ENCODE data around the gene SKP1. TPM values are rescaled to one million over a fixed set of nuclear protein-coding genes. Genes with fewer than 3 reads are reported as not detected.

SKP1 gene
- total RNA-seq, 1 experiment from 2014 or later, result 220 TPM

GRCh38 chr5:134207696-134208095, 30.9 kb upstream of the SKP1 start:
- Histone ChIP-seq H3K79me2 (ENCODE audit: low read length) (peaks cover 98% of the 10 kb centered on the region), H3K4me3 (ENCODE audit: low read length) (no peak overlapping the region), H2AFZ (ENCODE audit: low read length) (no peak overlapping the region), H3K4me2 (ENCODE audit: low read length) (no peak overlapping the region), H4K20me1 (ENCODE audit: low read length) (peaks cover 71% of the 10 kb centered on the region), H3K4me1 (ENCODE audit: insufficient read depth, low read length) (no peaks in the 10 kb centered on the region), H3K9me3 (ENCODE audit: low read length) (no peaks in the 10 kb centered on the region), H3K27ac (ENCODE audit: low read length) (no peak overlapping the region), H3K9ac (ENCODE audit: low read length) (no peak overlapping the region), H3K27me3 (ENCODE audit: low read length) (no peaks in the 10 kb centered on the region), H3K36me3 (ENCODE audit: low read depth, low read length) (peaks cover 16% of the 10 kb centered on the region), H3F3A (ENCODE audit: low read length, unreplicated experiment) (no peaks in the 10 kb centered on the region), H3K9me2 (replicated peaks; ENCODE audit: low read length) (no peaks in the 10 kb centered on the region)
- DNase-seq, result no peak
- BruUV-seq (replicated peaks), result no TSS peak
- CTCF ChIA-PET, result no interaction called here
- no peak for ATAC-seq
- no peak for TF ChIP-seq CTCF (conservative IDR thresholded peaks at IDR 0.05; ENCODE audit: low read depth, low read length)
- TF ChIP-seq EZH2 (IDR thresholded peaks at IDR 0.05; ENCODE audit: low read length, unreplicated experiment), result no peak
- TF ChIP-seq EZH2phosphoT487 (IDR thresholded peaks at IDR 0.05; ENCODE audit: borderline replicate concordance, low read length), result no peak
- intact Hi-C loops (cut with micrococcal nuclease), result no loop called here
- POLR2A ChIA-PET (ENCODE audit: unreplicated experiment), result no interaction called here

GRCh38 chr5:134206627-134207160, 29.9 kb upstream of the SKP1 start:
- intact Hi-C loops (cut with micrococcal nuclease), result no loop called here
- BruUV-seq (replicated peaks), result no TSS peak
- TF ChIP-seq EZH2 (IDR thresholded peaks at IDR 0.05; ENCODE audit: low read length, unreplicated experiment) (no peak), CTCF (conservative IDR thresholded peaks at IDR 0.05; ENCODE audit: low read depth, low read length) (no peak), EZH2phosphoT487 (IDR thresholded peaks at IDR 0.05; ENCODE audit: borderline replicate concordance, low read length) (no peak)
- no peak for ATAC-seq
- POLR2A ChIA-PET (ENCODE audit: unreplicated experiment), result no interaction called here
- peaks cover 98% of the 10 kb centered on the region for H3K79me2 ChIP-seq (ENCODE audit: low read length)
- peaks cover 63% of the 10 kb centered on the region for H4K20me1 ChIP-seq (ENCODE audit: low read length)
- no peak overlapping the region for H3K4me2 ChIP-seq (ENCODE audit: low read length)
- no peak overlapping the region for H3K27ac ChIP-seq (ENCODE audit: low read length)
- H3K27me3 ChIP-seq (ENCODE audit: low read length), result no peaks in the 10 kb centered on the region
- no peaks in the 10 kb centered on the region for H3F3A ChIP-seq (ENCODE audit: low read length, unreplicated experiment)
- CTCF ChIA-PET, result no interaction called here
- no peak overlapping the region for H2AFZ ChIP-seq (ENCODE audit: low read length)
- no peaks in the 10 kb centered on the region for H3K9me2 ChIP-seq (replicated peaks; ENCODE audit: low read length)
- peaks cover 24% of the 10 kb centered on the region; the same call in 1 of the 2 replicates for H3K36me3 ChIP-seq (ENCODE audit: low read depth, low read length)
- no peak overlapping the region for H3K9ac ChIP-seq (ENCODE audit: low read length)
- no peak for DNase-seq
- no peaks in the 10 kb centered on the region for H3K9me3 ChIP-seq (ENCODE audit: low read length)
- H3K4me1 ChIP-seq (ENCODE audit: insufficient read depth, low read length), result no peaks in the 10 kb centered on the region
- no peak overlapping the region for H3K4me3 ChIP-seq (ENCODE audit: low read length)

- ATAC-seq, result no peak
- ChIA-PET CTCF (no interaction called here), POLR2A (ENCODE audit: unreplicated experiment) (no interaction called here)
- Histone ChIP-seq H3K27me3 (ENCODE audit: low read length) (no peaks in the 10 kb centered on the region), H3K27ac (ENCODE audit: low read length) (no peak overlapping the region), H3K4me1 (ENCODE audit: insufficient read depth, low read length) (no peaks in the 10 kb centered on the region), H3K9me2 (replicated peaks; ENCODE audit: low read length) (no peaks in the 10 kb centered on the region), H3K79me2 (ENCODE audit: low read length) (peaks cover 81% of the 10 kb centered on the region), H4K20me1 (ENCODE audit: low read length) (peaks cover 43% of the 10 kb centered on the region), H3K9me3 (ENCODE audit: low read length) (no peaks in the 10 kb centered on the region), H3F3A (ENCODE audit: low read length, unreplicated experiment) (no peaks in the 10 kb centered on the region), H3K4me3 (ENCODE audit: low read length) (no peak overlapping the region), H3K36me3 (ENCODE audit: low read depth, low read length) (peaks cover 44% of the 10 kb centered on the region; the same call in 1 of the 2 replicates), H3K9ac (ENCODE audit: low read length) (no peak overlapping the region), H3K4me2 (ENCODE audit: low read length) (no peak overlapping the region), H2AFZ (ENCODE audit: low read length) (no peak overlapping the region)
- BruUV-seq (replicated peaks), result no TSS peak
- no peak for DNase-seq
- intact Hi-C loops (cut with micrococcal nuclease), result no loop called here
- TF ChIP-seq EZH2 (IDR thresholded peaks at IDR 0.05; ENCODE audit: low read length, unreplicated experiment) (no peak), CTCF (conservative IDR thresholded peaks at IDR 0.05; ENCODE audit: low read depth, low read length) (no peak), EZH2phosphoT487 (IDR thresholded peaks at IDR 0.05; ENCODE audit: borderline replicate concordance, low read length) (no peak)
These were observed 27.8 kb upstream of the SKP1 start for GRCh38 chr5:134204575-134204974.

All from PC-3 (cell line).